ENCODE results near the gene OR2T2.
"Not testable (repeated sequence)": the region's sequence is repeated elsewhere in the genome, so short reads cannot be mapped to it uniquely, and the experiment has no call there.

GRCh38 chr1:248445399-248445798 lies at the start of gene OR2T2:
- not testable (repeated sequence) for TF ChIP-seq CTCF (IDR thresholded peaks at IDR 0.05); ZNF512 (CRISPR knock-in tag; IDR thresholded peaks at IDR 0.05; ENCODE audit: borderline replicate concordance); TEAD4 (CRISPR knock-in tag; IDR thresholded peaks at IDR 0.05)
